Cardiac muscle cell (in vitro differentiated cells and primary cell): Measurements from ENCODE around the gene NXN. TPM values are rescaled to one million over a fixed set of nuclear protein-coding genes. Genes with fewer than 3 reads are reported as not detected.
A peak's percentile ranks its signal among the peaks of the same experiment; 100 is the strongest.
"Not testable (repeated sequence)": the region's sequence is repeated elsewhere in the genome, so short reads cannot be mapped to it uniquely, and the experiment has no call there.

Source experiments
- DNase-seq, 2 donors: peaks; one replicate each; pipeline versions ENCODE4 v3.0.0 to v3.0.0-alpha.2; 2010 to 2017; ENCODE audit warnings: low read depth in 1 of 2, low spot score in 1 of 2
- H3K27ac ChIP-seq: fragments of 200-600 bp; sonication (generic); 2 replicates; pipeline ENCODE4 v1.5.1; 2016
- H3K27me3 ChIP-seq: fragments of 200-600 bp; sonication (generic); 2 replicates; pipeline ENCODE4 v1.6.0; 2016; ENCODE audit warnings: control low read depth
- H3K36me3 ChIP-seq: fragments of 200-600 bp; sonication (generic); 2 replicates; pipeline ENCODE4 v1.5.1; 2016; ENCODE audit warnings: control low read depth
- H3K4me1 ChIP-seq: fragments of 200-600 bp; sonication (generic); 2 replicates; pipeline ENCODE4 v1.8.1; 2017; ENCODE audit warnings: low read depth, mild to moderate bottlenecking, mixed run types
- H3K4me3 ChIP-seq: fragments of 200-600 bp; sonication (generic); 2 replicates; pipeline ENCODE4 v1.5.1; 2016; ENCODE audit warnings: mild to moderate bottlenecking
- H3K9me3 ChIP-seq: fragments of 200-600 bp; sonication (generic); 2 replicates; pipeline ENCODE4 v1.5.1; 2017; ENCODE audit warnings: low read depth, mild to moderate bottlenecking, control low read depth
- polyA plus RNA-seq: library from polyadenylated mRNA; unstranded; fragments of >200 nt; fragmentation: Nextera tagmentation; extraction: Ambion mirVana; gene quantifications from 2 replicates; pipeline ENCODE4 v1.2.1, GENCODE V29; 2016
- total RNA-seq: library from RNA; depleted of rRNA; stranded (reverse); fragments of >200 nt; gene quantifications from 2 replicates; pipeline ENCODE4 v1.2.3, GENCODE V29; 2016
- TF ChIP-seq, protein P1 (sequence below): IDR thresholded peaks from 2 replicates; pipeline ENCODE4 v1.5.1; 2012; ENCODE audit warnings: low read depth, mild to moderate bottlenecking, low read length

Gene NXN
- total and polyA plus RNA-seq, 2 experiments from 2014 or later, result 120 to 122 TPM

GRCh38 chr17:1001640-1002411 lies 22.2 kb upstream of the NXN start:
- H3K9me3 ChIP-seq, result no peaks in the 10 kb centered on the region
- H3K4me3 ChIP-seq, result no peak overlapping the region
- peak in 1 of 2 donors; percentile 60 for DNase-seq
- H3K4me1 ChIP-seq, result peaks cover 22% of the 10 kb centered on the region
- H3K27me3 ChIP-seq, result no peaks in the 10 kb centered on the region
- peak overlapping the region; percentile 76 for H3K27ac ChIP-seq
- peaks cover 31% of the 10 kb centered on the region for H3K36me3 ChIP-seq
- TF ChIP-seq, protein P1, sequence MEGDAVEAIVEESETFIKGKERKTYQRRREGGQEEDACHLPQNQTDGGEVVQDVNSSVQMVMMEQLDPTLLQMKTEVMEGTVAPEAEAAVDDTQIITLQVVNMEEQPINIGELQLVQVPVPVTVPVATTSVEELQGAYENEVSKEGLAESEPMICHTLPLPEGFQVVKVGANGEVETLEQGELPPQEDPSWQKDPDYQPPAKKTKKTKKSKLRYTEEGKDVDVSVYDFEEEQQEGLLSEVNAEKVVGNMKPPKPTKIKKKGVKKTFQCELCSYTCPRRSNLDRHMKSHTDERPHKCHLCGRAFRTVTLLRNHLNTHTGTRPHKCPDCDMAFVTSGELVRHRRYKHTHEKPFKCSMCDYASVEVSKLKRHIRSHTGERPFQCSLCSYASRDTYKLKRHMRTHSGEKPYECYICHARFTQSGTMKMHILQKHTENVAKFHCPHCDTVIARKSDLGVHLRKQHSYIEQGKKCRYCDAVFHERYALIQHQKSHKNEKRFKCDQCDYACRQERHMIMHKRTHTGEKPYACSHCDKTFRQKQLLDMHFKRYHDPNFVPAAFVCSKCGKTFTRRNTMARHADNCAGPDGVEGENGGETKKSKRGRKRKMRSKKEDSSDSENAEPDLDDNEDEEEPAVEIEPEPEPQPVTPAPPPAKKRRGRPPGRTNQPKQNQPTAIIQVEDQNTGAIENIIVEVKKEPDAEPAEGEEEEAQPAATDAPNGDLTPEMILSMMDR, result no peak

- Histone ChIP-seq H3K27ac (peak overlapping the region; percentile 76), H3K36me3 (peaks cover 31% of the 10 kb centered on the region), H3K4me1 (peaks cover 22% of the 10 kb centered on the region)
Observed at GRCh38 chr17:1000597-1001461, 21.3 kb upstream of the NXN start.

DNA sequence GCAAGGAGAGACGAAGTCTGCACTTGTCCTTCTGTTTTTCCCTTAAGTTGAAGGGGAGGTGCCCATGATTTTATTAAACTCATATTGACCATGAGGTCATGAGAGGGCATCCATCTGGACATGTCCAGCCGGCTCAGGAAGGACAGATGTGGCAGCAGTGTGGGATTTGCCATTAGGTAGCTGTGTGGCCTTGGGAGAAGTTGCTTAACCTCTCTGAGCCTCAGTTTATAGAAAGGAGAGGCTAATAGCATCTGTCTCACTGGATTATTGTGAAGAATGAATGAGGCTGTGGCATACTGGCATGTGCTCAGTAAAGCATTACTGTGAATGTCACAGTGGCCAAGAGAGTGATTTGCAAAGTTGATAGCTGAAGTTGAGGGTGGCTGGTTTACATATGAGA lies 18.5 kb upstream of the NXN start:
- no peak for DNase-seq
- H3K4me1 ChIP-seq, result peaks cover 22% of the 10 kb centered on the region
- TF ChIP-seq, protein P1, result no peak
- H3K4me3 ChIP-seq, result peak overlapping the region; percentile 95
- no peaks in the 10 kb centered on the region for H3K9me3 ChIP-seq
- H3K27me3 ChIP-seq, result no peaks in the 10 kb centered on the region
- H3K36me3 ChIP-seq, result peaks cover 17% of the 10 kb centered on the region
- H3K27ac ChIP-seq, result no peak overlapping the region

More at GRCh38 chr17:1000597-1001461, 21.3 kb upstream of the NXN start:
- Histone ChIP-seq H3K4me3 (no peak overlapping the region), H3K9me3 (no peaks in the 10 kb centered on the region), H3K27me3 (no peaks in the 10 kb centered on the region)
- peak; percentile 55 to 82 for DNase-seq
- TF ChIP-seq, protein P1, result no peak

GRCh38 chr17:996554-997344 lies 17.2 kb upstream of the NXN start, which contains the start of gene TIMM22:
TSS of gene TIMM22 (plus strand) at chr17:997129. CDS start at chr17:997143, 14 bp downstream.
- peak; percentile 98 to 99 for DNase-seq
- no peaks in the 10 kb centered on the region for H3K9me3 ChIP-seq

DNA sequence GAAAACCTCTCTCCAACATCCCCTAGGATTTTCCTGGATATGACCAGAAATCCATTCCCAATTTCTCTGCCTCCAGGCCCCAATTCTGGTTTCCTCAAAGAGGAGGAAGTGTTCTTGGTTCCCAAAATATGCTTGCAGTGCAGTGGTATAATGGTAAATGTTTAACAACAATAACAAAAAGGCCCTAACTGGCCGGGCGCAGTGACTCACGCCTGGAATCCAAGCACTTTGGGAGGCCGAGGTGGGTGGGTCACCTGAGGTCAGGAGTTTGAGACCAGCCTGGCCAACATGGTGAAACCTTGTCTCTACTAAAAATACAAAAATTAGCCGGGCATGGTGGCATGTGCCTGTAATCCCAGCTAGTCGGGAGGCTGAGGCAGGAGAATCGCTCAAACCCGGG lies 15.7 kb upstream of the NXN start:
- not testable (repeated sequence) for H3K36me3 ChIP-seq, H3K27me3 ChIP-seq, H3K4me3 ChIP-seq, DNase-seq, H3K9me3 ChIP-seq, H3K4me1 ChIP-seq, H3K27ac ChIP-seq

More at GRCh38 chr17:996554-997344, 17.2 kb upstream of the NXN start, which contains the start of gene TIMM22:
- Histone ChIP-seq H3K27me3 (no peaks in the 10 kb centered on the region), H3K36me3 (peaks cover 9% of the 10 kb centered on the region), H3K4me1 (peaks cover 20% of the 10 kb centered on the region), H3K4me3 (peak within 1 kb of the TSS; percentile 95), H3K27ac (peak within 1 kb of the TSS; percentile 97)
- TF ChIP-seq, protein P1, result peak; percentile 81
